ENCODE results near the gene ZSWIM5.

- TF ChIP-seq TAF1 (IDR thresholded peaks at IDR 0.05; ENCODE audit: borderline replicate concordance, insufficient read depth, low read length) (no peak), REST (IDR thresholded peaks at IDR 0.05; ENCODE audit: insufficient read depth in 1 of 2, low read depth in 2 of 2, low read length in 2 of 2) (no peak)
Observed at GRCh38 chr1:45206808-45207623, 611 bp upstream of the ZSWIM5 start.

Data from PFSK-1 (cell line).